Measurements from ENCODE around the gene BBS12.

BBS12 gene

DNA sequence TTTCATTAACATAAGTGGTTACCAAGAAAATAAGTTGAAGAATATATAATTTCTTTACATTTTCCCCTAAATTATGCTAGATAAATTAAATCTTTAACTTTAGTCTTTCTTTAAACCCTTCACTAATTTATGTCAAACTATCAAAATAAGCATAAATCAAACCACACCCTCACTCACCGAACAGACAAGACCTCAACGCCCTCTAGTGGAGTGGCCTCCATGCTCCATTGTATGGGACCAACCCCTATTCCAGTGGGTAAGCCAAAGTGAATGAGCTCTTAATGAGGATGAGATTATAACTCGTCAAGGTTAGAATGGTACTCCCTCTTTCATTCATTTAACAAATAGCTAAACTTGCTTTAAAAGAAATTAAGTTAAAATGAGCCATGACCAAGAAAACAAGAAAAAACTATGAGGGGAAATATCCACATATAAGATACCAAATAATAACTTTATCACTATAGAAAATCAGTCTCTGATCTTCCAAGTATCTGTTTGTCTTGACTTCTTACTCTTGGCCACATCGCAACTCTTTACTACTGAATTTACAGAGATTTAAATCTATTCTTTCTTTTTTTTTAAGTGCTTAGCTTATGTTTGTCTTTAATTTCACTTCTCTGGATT is 15.6 kb upstream of the BBS12 start:
- peak; percentile 62 for DNase-seq

DNA sequence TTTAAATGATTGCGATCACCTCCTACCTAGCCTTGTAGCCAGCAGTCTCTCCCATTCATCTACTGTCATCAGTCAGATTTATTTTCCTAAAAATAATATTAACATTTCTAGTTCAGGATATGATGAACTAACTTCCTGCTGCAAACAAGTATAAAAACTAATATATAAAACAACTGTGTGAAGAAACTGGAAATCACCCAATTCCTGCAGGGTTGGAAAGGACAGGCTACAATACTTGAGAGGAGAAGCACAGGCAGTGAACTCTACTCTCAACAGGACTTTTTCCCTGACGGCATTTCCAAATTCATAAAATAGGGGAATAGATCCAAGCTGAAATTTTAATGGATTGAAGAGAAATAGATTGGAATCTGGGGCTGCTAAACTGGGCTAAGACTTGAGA is 14.2 kb upstream of the BBS12 start:
- no peak for DNase-seq

DNA sequence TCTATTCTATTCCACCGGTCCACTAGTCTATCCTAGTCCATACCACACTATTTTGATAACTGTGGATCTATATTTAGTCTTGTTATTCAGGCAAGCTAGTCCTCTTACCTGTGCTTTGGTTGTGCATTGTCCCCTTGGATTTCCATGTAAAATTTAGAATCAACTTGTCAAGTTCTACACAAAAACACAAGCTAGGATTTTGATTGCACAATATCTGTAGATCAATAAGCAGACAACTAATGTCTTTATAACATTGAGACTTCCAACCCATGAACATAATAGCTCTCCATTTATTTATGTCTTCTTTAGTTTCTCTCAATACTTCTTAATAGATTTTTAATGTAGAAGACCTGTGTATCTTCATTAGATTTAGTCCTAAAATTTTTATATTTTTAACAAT is 10.2 kb upstream of the BBS12 start:
- no peak for DNase-seq

DNA sequence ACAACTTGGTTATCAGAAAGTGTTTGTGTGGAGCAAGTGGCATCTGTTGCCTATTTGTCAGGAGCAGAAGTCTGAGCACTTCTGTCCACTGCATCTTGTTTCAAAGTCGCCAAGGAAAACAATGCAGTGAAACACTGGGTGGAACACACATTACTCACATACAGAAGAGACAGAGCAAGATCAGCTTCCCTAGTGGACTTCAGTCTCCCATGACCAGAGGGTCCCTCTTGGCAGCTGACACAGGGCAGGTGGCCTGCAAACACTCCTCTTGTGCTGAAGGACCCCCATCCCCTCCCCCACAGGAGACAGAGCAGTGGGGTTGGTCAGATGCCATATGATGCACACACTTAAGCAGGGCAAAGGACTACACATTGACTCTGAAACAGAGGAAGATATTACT is 3.6 kb upstream of the BBS12 start:
- DNase-seq: no peak

DNA sequence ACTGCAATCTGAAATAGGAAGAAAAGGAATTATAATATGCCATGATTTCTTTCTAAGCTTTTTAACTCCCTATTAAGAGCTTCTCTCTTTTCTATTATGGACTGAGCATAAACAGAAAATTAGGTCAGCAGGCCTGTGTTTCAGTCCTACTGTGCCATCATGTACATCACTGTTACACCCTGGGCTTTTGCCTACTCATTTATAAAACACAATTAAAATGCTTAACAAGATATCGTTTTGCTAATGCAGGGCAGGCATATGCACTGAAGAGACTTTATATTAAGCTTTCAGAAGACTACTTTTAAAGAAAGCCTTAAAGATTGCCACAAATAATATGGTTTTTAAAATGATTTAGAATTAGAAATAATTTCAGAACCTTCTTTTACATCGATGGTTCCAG is 828 bp upstream of the BBS12 start:
- no peak for DNase-seq

DNA sequence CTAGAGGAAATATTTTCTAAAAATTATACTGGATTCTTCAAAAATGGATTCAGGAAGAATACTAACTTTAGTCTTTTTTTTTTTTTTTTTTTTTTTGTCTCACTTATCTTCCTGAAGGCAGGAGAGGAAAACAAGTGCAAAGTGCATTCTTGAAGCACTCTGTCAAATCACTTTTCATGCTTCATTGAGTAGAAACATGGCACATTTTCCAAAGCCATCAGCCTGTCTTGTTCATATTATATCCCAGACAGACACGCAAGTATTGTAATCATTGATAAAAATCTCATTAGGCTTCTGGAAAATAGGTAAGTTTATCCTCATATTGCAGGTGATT is 1.2 kb downstream of the BBS12 start:
- DNase-seq: no peak

DNA sequence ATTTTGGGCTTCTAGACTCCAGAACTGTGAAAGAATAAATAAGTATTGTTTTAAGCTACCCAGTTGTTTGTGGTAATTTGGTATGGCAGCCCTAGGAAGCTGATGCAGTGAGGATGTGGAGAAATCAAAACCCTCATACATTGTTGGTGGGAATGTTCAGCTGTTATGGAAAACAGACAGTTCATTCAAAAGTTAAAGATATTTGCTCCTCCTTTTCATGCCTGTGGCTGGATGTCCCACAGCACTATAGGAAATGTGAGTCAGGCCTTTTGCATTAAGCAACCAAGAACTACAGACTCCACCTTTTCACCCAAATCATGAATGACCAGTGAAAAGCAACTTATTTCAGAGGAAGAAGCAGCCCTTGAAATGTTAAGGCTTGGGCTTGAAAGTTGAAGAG is 6.7 kb downstream of the BBS12 start:
- DNase-seq: no peak

DNA sequence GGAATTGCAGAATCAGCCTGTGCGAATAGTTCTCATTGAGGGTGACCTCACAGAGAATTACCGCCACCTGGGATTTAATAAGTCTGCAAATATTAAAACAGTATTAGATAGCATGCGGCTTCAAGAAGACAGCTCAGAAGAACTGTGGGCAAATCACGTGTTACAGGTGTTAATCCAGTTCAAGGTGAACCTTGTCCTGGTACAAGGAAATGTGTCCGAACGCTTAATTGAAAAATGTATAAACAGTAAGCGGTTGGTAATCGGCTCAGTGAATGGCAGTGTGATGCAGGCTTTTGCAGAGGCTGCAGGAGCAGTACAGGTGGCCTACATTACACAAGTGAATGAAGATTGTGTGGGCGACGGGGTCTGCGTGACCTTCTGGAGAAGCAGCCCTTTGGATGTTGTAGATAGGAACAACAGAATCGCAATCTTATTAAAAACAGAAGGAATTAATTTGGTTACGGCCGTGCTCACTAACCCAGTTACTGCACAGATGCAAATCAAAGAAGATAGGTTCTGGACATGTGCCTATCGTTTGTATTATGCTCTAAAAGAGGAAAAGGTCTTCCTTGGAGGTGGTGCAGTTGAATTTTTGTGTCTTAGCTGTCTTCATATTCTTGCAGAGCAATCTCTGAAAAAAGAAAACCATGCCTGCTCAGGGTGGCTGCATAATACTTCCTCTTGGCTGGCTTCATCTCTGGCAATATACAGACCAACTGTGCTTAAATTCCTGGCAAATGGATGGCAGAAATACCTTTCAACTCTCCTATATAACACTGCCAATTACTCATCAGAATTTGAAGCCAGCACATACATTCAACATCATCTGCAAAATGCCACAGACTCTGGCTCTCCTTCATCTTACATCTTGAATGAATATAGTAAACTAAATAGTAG is 10.7 kb downstream of the BBS12 start:
- DNase-seq: no peak

DNA sequence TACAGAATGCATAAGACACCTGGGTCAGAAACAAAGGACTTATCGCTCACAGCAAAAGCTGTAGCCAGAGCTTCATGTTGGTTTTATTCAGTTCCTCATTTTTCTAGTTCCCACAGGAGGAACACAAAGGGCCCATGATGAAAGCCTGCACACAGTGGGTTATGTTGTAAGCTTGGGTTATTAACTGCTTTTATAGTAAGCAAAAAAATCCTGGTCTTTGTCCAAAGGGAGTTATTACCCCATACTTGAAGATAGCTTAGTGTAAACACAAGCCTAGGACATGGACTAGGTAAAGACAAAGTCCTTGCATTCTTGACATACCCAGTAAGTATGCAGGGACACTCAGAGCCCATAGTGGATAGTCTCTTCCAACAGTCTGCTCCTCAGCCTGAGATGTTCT is 11.7 kb downstream of the BBS12 start:
- DNase-seq: no peak

DNA sequence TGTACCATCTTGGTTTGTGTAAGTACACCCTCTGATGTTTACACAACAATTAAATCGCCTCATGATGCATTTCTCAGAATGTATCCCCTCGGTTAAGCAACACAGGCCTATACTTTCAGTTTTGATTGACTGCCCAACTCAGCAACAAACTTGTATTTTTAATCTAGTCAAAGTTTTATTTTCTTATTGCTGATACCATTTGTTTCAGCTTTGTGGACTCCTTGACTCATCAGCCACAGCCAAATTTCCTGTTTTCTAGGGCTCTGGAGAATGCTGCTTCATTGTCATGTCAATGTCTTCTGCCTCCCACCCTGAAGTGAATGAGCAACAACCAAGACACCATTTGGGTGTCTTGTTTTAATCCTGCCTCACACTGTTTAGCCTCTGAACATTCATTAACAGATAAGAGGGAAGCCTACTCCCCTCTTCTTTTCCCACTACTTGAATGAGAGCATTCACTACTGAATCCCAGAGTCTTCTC is 14.0 kb downstream of the BBS12 start:
- no peak for DNase-seq

DNA sequence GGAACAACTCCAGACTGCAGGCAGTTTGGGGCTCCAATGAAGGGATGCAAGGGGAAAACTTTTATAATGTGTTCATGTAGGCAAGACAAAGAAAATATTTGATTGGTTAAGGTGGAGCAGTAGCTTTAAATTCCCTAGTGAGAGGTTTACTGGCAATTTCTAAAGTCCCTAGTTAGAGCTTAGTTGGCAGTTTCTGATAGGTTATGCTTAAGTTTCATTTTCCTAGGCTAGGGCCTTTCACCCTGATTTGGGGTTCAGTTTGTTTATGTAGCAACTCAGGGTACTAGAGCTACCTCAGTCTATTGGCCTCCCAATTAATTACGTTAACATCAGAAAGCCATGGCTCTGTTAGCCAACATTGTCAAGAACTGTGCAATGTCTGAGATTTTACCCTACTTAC is 14.6 kb downstream of the BBS12 start:
- DNase-seq: no peak

DNA sequence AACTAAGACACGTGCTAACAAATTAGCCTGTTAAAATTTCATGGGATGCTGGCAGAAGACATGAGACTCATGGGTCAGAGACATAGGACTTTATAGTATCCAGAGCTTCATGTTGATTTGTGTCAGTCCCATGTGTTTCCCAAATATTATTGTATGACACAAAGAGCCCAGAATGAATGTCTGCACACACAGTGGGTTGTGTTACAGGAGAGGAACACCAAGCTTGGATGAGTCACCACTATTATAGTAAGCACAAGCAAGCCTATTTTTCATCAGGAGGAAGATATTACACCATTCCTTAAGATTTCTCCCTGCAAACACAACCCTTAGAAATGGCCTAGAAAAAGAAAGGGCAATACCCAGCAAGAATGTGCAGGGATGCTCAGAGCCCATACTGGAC is 15.4 kb downstream of the BBS12 start:
- DNase-seq: no peak

DNA sequence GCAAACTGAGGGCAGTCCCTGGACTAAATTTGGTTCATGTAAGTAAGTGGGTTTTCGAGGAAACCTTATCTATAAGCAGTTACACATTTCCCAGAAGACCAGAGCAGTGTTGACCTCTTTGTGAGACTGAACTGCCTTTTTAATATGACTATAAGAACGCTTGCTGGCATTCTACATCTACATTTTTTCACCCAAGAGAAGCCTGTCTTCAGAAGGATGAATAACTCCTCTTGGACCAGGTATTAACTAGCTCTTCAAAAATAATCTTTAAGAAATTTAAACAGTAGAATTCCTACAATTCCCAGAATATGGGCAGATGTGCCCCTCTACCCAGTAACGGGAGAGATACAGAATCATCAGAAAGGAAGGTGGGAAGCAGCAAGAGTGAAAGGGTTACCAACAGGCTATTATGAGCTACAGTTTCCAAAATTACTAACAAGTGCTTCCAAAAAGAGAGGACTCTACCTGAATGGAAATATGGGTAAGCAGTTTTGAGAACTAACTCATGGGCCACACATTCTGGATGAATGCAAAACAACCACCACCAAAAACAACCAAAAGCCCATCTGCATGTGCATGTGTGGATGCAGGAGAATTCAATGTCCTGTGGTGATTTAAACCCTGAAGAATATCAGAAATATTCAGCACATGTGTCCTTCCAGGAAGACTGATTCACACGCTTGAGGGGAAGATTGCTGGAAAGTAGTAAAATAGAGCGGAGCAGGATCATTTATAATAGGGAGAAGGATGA is 17.4 kb downstream of the BBS12 start:
- no peak for DNase-seq

DNA sequence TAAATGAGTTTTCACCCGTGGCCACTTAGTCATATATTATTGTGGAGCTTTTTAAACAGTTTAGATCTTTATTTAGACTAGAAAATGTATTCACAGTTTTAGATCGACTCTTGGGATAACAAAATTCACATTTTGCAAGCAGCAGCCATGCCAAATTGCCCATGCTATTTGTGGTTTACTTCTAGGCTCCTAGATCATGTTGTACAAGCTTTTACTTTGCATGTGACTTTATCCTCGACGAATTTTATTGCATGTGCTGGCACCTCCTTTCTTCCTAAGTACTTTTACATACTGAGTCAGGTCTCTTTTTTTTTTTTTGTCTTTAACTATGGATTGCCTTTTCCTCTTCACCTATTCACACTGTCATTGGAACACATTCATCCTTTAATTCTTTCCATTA is 23.2 kb downstream of the BBS12 start:
- no peak for DNase-seq

DNA sequence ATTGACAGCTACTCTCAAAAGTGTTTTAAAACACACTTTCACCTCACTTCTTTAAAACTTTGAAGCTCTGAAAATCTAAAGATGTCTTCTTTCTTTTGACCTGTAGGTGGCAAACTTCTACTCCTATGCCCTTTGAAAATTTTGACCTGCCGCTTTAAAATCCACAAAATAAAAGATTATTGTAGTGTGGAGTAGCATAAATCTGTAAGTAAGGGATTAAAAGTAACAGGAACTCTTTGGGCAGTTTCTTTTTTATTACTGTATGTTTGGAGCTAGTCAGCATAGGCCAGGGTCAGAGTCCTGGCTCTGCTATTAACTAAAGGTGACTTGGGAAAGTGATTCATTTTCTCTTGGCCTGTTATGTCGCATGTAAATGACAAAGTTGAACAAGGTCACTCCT is 25.5 kb downstream of the BBS12 start:
- DNase-seq: no peak

DNA sequence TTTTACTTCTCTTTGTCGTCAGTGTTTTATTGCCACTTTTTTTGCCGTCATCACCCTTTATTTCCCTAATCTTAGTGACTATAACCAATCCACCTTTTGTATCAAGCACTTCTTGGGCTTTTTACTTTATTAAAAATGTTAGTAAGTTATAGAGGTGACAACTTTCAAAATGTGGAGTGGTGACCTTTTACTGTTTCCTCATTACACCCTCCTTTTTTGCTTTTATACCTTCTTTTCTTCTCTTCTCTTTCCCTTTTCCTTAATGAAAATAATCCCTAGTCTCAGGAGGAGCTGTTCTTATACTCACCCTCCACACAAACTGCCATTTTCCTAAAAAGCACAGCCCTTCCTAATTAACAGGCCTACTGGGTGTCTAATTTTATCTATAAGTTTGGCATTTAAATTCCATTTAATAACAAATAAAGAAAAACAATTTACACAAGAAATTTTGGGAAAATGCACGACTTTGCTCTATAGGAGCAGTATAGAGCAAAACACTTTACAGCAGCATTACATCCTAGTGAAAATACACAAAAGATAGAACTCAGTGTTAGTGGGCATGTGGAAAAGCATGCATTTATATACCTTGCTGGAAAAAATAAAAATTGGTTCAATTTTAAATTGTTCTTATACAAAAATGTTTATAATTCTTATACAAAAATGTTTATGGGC is 27.3 kb downstream of the BBS12 start:
- DNase-seq: no peak

DNA sequence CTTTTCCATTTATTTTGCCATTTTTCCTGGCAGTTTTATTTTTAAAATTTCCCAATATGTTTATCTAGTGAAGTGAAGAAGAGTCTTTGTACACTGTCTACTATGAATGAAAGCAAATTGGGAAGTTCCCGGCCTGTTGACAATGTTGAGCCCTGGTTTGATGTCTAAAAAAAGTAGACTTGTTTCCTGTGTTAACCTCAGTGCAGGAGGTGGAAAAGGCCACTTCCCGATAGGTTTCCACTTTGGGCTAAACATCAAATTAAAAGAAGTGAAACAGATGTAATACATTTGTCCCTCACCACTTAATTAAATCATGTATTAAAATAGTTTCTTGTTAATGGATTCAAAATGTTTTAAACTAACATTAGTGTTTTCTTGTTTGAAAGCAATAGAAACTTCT is 30.0 kb downstream of the BBS12 start:
- no peak for DNase-seq

DNA sequence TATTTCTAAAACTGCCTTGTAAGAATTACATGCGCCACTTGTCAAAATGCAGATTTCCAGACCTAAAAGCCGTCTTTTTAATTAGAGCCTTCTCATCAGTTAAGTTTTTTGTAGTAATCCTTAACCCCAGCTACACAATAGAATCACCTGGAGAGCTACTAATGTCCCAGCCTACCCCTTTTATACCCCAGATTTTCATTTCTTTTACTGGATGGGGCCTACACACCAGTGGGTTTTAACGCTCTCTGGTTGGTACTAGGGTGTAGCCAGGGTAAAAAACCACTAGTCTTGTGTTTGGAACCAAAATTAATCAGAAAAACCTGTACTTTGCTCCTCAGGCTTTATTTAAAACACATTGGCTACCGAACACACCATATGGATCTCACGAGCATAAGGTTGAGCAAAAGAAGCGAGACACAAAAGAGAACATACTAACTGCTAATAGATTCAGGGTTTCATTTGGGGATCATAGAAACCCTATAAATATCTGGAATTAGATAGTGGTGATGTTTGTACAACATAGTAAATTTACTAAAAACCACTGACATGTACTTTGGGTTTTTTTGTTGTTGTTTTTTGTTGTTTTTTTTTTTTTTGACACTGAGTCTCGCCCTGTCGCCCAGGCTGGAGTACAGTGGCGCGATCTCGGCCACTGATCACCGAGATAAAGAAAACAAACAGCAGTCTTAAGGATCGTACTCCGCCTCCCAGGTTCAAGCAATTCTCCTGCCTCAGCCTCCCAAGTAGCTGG is 30.6 kb downstream of the BBS12 start:
- DNase-seq: no peak

DNA sequence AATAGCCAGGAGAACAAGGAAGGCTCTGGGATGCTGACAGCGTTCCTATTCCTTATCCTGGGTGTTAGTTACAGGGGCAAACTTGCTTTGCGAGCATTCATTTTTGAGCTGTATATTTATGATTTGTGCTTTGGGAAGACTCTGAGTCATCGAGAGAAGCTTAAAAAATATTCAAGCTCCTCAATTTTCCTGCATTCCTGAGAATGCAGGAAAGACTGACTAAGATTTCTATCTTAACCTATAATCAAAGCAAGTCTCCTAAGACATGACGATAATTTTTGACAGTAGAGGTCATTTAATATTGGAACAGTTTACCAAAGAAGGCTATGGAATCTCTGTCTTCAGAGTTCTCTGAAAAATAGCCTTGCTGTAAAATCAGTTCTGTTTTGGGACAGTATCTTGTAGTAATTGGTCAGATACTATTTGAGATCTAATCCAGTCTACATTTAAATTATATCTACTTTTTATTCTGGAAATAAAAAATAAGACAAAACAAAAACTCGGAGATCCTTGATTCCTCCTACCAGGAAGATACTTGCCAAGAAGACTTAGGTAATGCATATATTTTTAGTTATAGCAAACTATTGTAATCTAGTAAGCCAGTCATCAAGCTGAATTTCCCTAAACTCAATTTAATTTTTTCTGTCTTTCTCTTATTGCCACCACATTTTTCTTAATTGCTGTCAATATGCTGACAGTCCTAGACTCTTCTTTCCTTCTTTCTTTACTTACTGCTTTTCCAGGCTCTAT is 31.7 kb downstream of the BBS12 start:
- no peak for DNase-seq

DNA sequence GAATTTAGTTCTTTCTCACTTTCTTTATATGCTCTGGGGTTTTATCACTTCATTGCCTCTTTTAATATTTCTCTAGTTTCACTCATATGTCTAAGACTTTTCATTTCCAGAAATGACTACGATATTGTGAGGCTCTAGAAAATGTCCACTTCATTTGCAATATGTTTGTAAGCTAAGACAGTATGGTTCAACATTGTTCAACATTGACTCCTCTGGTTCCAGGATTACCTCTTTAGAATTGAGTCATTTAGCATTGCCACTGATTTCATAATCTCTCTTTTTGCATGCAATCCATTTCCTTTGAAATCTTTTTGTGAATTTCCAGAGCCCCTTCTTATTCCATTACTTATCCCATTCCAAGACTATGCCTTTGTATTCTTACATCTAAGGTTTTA is 32.3 kb downstream of the BBS12 start:
- no peak for DNase-seq

DNA sequence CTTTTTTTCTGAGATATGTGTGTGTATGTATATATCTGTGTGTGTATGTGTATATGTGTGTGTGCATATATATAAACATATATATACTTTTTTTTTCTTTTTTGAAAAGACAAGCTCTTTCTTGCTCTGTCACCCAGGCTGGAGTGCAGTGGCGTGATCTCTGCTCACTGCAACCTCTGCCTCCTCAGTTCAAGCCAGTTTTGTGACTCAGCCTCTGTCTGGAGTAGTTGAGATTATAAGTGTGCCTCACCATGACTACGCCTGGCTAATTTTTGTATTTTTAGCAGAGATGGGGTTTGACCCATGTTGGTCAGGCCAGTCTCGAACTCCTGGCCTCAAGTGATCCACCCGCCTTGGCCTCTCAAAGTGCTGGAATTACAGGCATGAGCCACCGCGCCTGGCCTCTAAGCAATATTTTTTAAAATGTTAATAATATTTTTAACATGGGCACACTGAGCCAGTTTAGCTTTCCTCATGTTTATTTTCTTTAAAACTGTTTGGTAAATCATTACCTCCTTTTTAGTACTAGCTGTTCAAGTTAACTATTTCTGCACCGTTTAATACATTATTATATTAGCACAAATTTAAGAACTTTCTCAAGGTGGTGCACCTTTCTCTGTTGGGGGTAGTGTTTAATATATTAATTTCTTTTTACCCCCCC is 33.3 kb downstream of the BBS12 start:
- DNase-seq: no peak
